Measurements from ENCODE around the gene METTL27. TPM values are rescaled to one million over a fixed set of nuclear protein-coding genes. Genes with fewer than 3 reads are reported as not detected.
"Not testable (repeated sequence)": the region's sequence is repeated elsewhere in the genome, so short reads cannot be mapped to it uniquely, and the experiment has no call there.

METTL27 gene
- polyA plus RNA-seq (ENCODE audit: insufficient read depth in 1 of 5, insufficient read length in 5 of 5, low replicate concordance in 1 of 5), result 1 to 10 TPM; 2.1 to 8.6 (median 4.3) TPM
- long read RNA-seq, donor 1, partial matches to known transcripts, result 0 of 2 reads
- long read RNA-seq, donor 1, other reads (novel, unspliced or antisense), result 0 of 2 reads
- long read RNA-seq, donor 2, partial matches to known transcripts, result 0 of 2 reads
- long read RNA-seq, donor 2, other reads (novel, unspliced or antisense), result 0 of 2 reads
- long read RNA-seq, donor 3, partial matches to known transcripts, result 6 of 6 reads
- long read RNA-seq, donor 3, other reads (novel, unspliced or antisense), result 0 of 6 reads
- long read RNA-seq, donor 4, result 0 reads
- long read RNA-seq, donor 5, result 0 reads
- long read RNA-seq, donor 6, partial matches to known transcripts, result 0 of 2 reads
- long read RNA-seq, donor 6, other reads (novel, unspliced or antisense), result 0 of 2 reads
- long read RNA-seq, donor 7, result 0 reads
- long read RNA-seq, donor 8, partial matches to known transcripts, result 0 of 1 reads
- long read RNA-seq, donor 8, other reads (novel, unspliced or antisense), result 0 of 1 reads

- DNase-seq, result peak; percentile 88 to 92
These were observed at the start of gene METTL27 for GRCh38 chr7:73842067-73842976. Gene METTL27 (minus strand): TSS chr7:73842516. CDS start chr7:73842140, 376 bp downstream.

GRCh38 chr7:73891178-73891885, 49.0 kb upstream of the METTL27 start:
- no peak for DNase-seq

- no peak for DNase-seq
These were observed 48.3 kb upstream of the METTL27 start for GRCh38 chr7:73890555-73891147.

GRCh38 chr7:73888959-73889358, 46.6 kb upstream of the METTL27 start:
- DNase-seq, result no peak

- no peak for DNase-seq
These were observed 45.4 kb upstream of the METTL27 start for GRCh38 chr7:73887762-73888161.

- DNase-seq, result no peak
These were observed 43.9 kb upstream of the METTL27 start for GRCh38 chr7:73885975-73886798.

- no peak for DNase-seq
These were observed 43.2 kb upstream of the METTL27 start for GRCh38 chr7:73885433-73885974.

GRCh38 chr7:73884867-73885422, 42.6 kb upstream of the METTL27 start:
- not testable (repeated sequence) for DNase-seq

- no peak for DNase-seq
These were observed 39.7 kb upstream of the METTL27 start for GRCh38 chr7:73882047-73882402.

GRCh38 chr7:73881352-73882046, 39.2 kb upstream of the METTL27 start:
- DNase-seq, result no peak

GRCh38 chr7:73880755-73881328, 38.5 kb upstream of the METTL27 start:
- DNase-seq, result no peak

GRCh38 chr7:73879977-73880681, 37.8 kb upstream of the METTL27 start:
- DNase-seq, result peak; percentile 78 to 82

GRCh38 chr7:73876973-73877372, 34.7 kb upstream of the METTL27 start:
- no peak for DNase-seq

- DNase-seq, result no peak
These were observed 34.0 kb upstream of the METTL27 start for GRCh38 chr7:73876361-73876760.

- no peak for DNase-seq
These were observed 30.0 kb upstream of the METTL27 start for GRCh38 chr7:73872056-73872908.

- no peak for DNase-seq
These were observed 29.1 kb upstream of the METTL27 start for GRCh38 chr7:73871163-73872011.

All from right lung (tissue), 10 donors.